Measurements from ENCODE around the gene RPSA.
"Not testable (repeated sequence)": the region's sequence is repeated elsewhere in the genome, so short reads cannot be mapped to it uniquely, and the experiment has no call there.

Gene RPSA

DNA sequence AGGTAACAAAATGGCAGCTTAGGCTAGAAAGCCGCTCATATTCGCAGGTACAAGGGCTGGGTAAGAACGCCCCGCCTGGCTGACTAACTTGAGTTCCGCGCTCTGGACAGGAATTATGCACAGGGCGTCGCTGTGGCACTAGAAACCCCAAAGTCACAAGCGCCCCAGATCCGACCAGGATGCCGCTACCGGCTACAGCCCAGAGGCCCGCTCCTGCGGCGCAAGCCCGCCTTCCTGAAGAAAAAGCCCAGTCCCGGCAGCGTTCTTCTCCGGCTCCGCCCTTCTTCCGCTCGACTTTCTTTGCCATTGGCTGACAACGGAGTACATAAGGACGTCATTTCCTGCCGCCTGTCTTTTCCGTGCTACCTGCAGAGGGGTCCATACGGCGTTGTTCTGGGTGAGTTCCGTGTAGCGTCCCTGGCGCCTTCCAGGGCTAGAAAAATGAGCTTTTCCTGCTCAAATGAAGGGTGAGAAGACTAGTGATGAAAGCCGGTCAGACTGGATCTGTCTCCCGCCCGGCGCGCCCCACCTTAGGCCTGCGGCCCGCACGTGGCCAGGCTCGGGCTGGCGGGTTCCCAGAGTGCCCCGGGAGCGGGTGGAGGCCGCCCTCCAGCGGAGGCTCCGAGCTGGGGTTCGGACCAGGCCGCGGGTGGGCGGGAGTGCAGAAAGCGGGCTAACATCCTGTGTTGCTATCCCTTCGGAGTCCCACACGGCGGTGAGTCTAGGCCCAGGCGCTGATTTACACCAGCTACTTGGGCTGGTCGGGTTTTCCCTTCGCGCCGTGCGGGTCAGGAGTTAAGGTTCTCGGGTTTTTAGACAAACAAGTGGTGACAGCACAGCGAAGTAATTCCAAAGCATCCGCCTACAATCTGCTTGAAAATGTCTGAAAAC, at the start of gene RPSA:
TSS of gene RPSA (plus strand) at position 353 of the 891 bp plus-strand sequence. CDS start 934 bp downstream, outside the sequence.
- no peaks in the 10 kb centered on the region for H3K9me3 ChIP-seq (ENCODE audit: control insufficient read depth, low read depth, low read length)
- H3K27ac ChIP-seq (ENCODE audit: low read length), result peak within 1 kb of the TSS; percentile 95
- H3K36me3 ChIP-seq (ENCODE audit: control insufficient read depth, low read depth, low read length), result peaks cover 46% of the 10 kb centered on the region
- no peaks in the 10 kb centered on the region for H3K27me3 ChIP-seq (ENCODE audit: control insufficient read depth, insufficient read depth, low read length)
- H3K4me1 ChIP-seq (ENCODE audit: control insufficient read depth, low read depth, low read length), result peaks cover 40% of the 10 kb centered on the region
- peak within 1 kb of the TSS; percentile 99 for H3K9ac ChIP-seq (ENCODE audit: low read length)
- peak within 1 kb of the TSS; percentile 99 for H3K4me3 ChIP-seq (ENCODE audit: low read length)

DNA sequence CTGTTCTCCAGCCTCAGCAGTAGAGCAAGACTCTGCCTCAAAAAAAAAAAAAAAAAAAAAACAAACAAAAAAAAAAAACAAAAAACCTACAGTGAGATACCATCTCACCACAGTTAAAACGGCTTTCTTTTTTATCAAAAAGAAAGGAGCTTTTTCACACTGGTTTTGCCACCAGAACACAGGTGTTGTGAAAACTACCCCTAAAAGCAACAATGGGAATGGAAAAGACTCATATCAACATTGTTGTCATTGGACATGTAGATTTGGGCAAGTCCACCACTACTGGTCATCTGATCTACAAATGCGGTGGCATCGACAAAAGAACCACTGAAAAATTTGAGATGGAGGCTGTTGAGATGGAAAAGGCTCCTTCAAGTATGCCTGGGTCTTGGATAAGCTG, 48.2 kb upstream of the RPSA start:
- Histone ChIP-seq H3K9ac (ENCODE audit: low read length) (no peak overlapping the region), H3K36me3 (ENCODE audit: control insufficient read depth, low read depth, low read length) (no peaks in the 10 kb centered on the region), H3K4me1 (ENCODE audit: control insufficient read depth, low read depth, low read length) (no peaks in the 10 kb centered on the region), H3K27ac (ENCODE audit: low read length) (no peak overlapping the region), H3K27me3 (ENCODE audit: control insufficient read depth, insufficient read depth, low read length) (no peaks in the 10 kb centered on the region), H3K9me3 (ENCODE audit: control insufficient read depth, low read depth, low read length) (no peaks in the 10 kb centered on the region), H3K4me3 (ENCODE audit: low read length) (no peak overlapping the region)

DNA sequence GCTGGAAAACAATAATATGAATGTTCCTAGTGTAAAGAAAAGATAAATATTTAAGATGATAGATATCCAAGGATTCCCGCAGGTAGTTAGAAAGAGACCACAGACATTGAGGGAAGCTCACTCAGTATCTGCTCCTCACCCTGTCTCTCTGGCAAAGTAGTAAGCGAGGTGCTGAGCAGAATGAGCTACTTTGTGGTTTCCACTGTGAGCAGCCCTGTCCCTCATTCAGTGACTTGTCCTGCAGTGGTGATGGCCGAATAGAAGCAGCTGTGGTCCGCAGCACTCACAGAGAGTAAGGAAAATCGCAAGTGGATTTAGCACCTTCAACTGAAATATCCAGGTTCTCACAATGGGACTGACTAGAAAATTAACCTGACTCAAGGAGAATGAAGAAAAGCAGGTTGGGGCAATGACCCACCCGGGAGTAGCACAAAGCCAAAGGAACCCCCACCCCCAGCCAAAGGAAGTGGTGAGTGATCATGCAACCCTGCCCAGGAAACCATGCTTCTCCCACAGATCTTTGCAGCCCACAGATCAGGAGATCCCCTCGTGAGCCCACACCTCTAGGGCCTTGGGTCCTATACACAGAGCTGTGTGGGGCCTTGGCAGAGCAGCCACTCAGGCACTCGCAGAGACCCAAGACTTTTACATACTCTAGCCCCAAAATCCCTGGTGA, 45.1 kb upstream of the RPSA start:
- no peaks in the 10 kb centered on the region for H3K36me3 ChIP-seq (ENCODE audit: control insufficient read depth, low read depth, low read length)
- no peaks in the 10 kb centered on the region for H3K9me3 ChIP-seq (ENCODE audit: control insufficient read depth, low read depth, low read length)
- H3K27ac ChIP-seq (ENCODE audit: low read length), result no peak overlapping the region
- H3K4me1 ChIP-seq (ENCODE audit: control insufficient read depth, low read depth, low read length), result no peaks in the 10 kb centered on the region
- H3K4me3 ChIP-seq (ENCODE audit: low read length), result no peak overlapping the region
- H3K9ac ChIP-seq (ENCODE audit: low read length), result no peak overlapping the region
- H3K27me3 ChIP-seq (ENCODE audit: control insufficient read depth, insufficient read depth, low read length), result no peaks in the 10 kb centered on the region

DNA sequence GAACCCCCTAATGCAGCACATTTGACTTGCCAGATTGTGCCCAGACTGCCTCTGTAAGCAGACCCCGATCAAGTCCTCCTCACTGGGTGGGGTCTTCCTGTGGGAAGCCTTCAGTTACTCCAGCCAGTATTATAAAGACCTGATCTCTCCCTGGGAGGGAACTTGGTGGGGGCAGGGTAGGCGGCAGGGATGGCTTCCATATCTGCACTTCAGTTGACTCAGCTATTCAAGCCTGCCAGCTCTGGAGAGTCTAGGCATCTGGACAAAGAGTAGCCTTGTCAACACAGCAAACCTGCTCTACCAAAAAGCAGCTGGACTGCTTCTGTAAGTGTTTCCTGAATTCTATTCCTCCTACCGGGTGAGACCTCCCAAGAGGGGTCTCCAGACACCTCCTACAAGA, 44.3 kb upstream of the RPSA start:
- no peaks in the 10 kb centered on the region for H3K27me3 ChIP-seq (ENCODE audit: control insufficient read depth, insufficient read depth, low read length)
- no peaks in the 10 kb centered on the region for H3K9me3 ChIP-seq (ENCODE audit: control insufficient read depth, low read depth, low read length)
- no peak overlapping the region for H3K27ac ChIP-seq (ENCODE audit: low read length)
- H3K4me3 ChIP-seq (ENCODE audit: low read length), result no peak overlapping the region
- no peaks in the 10 kb centered on the region for H3K36me3 ChIP-seq (ENCODE audit: control insufficient read depth, low read depth, low read length)
- no peak overlapping the region for H3K9ac ChIP-seq (ENCODE audit: low read length)
- no peaks in the 10 kb centered on the region for H3K4me1 ChIP-seq (ENCODE audit: control insufficient read depth, low read depth, low read length)

DNA sequence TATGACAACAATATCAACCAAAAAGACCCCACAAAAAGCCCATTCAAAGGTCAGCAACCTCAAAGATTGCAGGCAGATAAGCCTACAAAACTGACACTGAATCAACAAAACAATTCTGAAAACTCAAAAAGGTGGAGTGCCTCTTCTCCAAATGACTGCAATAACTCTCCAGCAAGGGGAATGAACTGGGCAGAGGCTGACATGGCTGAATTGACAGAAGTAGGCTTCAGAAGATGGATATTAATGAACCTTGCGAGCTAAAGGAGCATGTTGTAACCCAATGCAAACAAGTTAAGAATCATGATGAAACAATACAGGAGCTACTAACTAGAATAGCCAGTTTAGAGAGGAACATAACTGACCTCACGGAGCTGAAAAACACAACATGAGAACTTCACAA, 43.7 kb upstream of the RPSA start:
- no peaks in the 10 kb centered on the region for H3K4me1 ChIP-seq (ENCODE audit: control insufficient read depth, low read depth, low read length)
- no peak overlapping the region for H3K4me3 ChIP-seq (ENCODE audit: low read length)
- no peak overlapping the region for H3K9ac ChIP-seq (ENCODE audit: low read length)
- H3K9me3 ChIP-seq (ENCODE audit: control insufficient read depth, low read depth, low read length), result no peaks in the 10 kb centered on the region
- H3K36me3 ChIP-seq (ENCODE audit: control insufficient read depth, low read depth, low read length), result no peaks in the 10 kb centered on the region
- H3K27me3 ChIP-seq (ENCODE audit: control insufficient read depth, insufficient read depth, low read length), result no peaks in the 10 kb centered on the region
- H3K27ac ChIP-seq (ENCODE audit: low read length), result no peak overlapping the region

DNA sequence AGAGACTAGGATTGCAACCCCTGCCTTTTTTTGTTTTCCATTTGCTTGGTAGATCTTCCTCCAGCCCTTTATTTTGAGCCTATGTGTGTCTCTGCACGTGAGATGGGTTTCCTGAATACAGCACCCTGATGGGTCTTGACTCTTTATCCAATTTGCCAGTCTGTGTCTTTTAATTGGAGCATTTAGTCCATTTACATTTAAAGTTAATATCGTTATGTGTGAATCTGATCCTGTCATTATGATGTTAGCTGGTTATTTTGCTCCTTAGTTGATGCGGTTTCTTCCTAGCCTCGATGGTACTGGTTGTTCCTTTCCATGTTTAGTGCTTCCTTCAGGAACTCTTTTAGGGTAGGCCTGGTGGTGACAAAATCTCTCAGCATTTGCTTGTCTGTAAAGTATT, 36.1 kb upstream of the RPSA start:
- H3K4me3 ChIP-seq (ENCODE audit: low read length); H3K9me3 ChIP-seq (ENCODE audit: control insufficient read depth, low read depth, low read length); H3K36me3 ChIP-seq (ENCODE audit: control insufficient read depth, low read depth, low read length); H3K4me1 ChIP-seq (ENCODE audit: control insufficient read depth, low read depth, low read length); H3K27me3 ChIP-seq (ENCODE audit: control insufficient read depth, insufficient read depth, low read length); H3K27ac ChIP-seq (ENCODE audit: low read length); H3K9ac ChIP-seq (ENCODE audit: low read length): not testable (repeated sequence)

DNA sequence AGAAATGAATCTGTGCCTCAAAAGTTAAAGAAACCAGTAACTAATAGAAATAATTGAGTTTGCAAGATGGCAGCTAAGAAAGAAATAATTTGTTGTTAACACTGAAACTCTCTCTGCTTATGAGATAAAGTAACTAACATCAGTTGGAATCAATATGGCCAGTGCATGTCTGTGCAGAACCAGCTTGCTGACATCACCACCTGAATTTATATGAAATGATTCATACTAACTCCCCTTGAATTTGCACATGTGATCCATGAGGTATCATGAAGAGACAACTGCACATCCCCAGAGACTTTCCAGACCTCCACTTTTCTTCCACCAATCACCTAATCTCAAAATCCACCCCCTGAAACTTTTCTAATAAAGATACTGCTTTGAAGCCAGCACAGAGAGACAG, 33.7 kb upstream of the RPSA start:
- Histone ChIP-seq H3K9ac (ENCODE audit: low read length) (no peak overlapping the region), H3K9me3 (ENCODE audit: control insufficient read depth, low read depth, low read length) (no peaks in the 10 kb centered on the region), H3K27me3 (ENCODE audit: control insufficient read depth, insufficient read depth, low read length) (no peaks in the 10 kb centered on the region), H3K4me1 (ENCODE audit: control insufficient read depth, low read depth, low read length) (peaks cover 11% of the 10 kb centered on the region), H3K36me3 (ENCODE audit: control insufficient read depth, low read depth, low read length) (no peaks in the 10 kb centered on the region), H3K27ac (ENCODE audit: low read length) (no peak overlapping the region), H3K4me3 (ENCODE audit: low read length) (no peak overlapping the region)

DNA sequence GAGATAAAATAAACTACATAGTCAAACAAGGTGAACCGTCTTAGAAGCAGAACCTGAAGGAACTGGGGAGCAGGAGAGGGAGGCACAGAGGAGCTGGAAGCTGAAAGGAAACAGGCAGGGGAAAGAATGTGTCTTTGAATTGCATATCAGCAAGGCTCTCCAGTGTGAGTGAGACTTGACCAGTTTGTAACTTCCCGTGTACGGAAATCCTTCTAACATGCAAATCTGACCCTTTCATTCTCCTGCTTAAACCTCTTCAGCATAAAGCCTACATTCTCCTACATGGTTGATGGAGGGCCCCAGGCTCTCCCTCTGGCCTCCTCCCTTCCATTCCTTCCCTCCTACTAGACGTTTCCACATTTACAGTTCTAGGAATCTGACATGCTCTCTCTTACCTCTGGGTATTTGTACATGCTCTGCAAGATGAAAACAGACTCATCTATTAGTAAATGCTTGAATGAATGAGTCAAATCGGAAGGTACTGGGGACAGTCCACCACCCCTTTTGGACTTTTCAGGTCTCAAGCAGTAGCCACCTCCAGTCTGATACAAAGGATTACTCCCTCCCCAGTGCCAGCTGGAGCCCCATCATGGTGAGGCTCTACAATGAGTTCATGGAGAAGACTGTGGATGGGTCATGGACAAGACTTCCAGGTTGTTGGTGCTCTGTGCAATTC, 29.4 kb upstream of the RPSA start:
- Histone ChIP-seq H3K4me3 (ENCODE audit: low read length) (no peak overlapping the region), H3K27ac (ENCODE audit: low read length) (no peak overlapping the region), H3K27me3 (ENCODE audit: control insufficient read depth, insufficient read depth, low read length) (no peaks in the 10 kb centered on the region), H3K9me3 (ENCODE audit: control insufficient read depth, low read depth, low read length) (no peaks in the 10 kb centered on the region), H3K36me3 (ENCODE audit: control insufficient read depth, low read depth, low read length) (no peaks in the 10 kb centered on the region), H3K4me1 (ENCODE audit: control insufficient read depth, low read depth, low read length) (peaks cover 13% of the 10 kb centered on the region), H3K9ac (ENCODE audit: low read length) (no peak overlapping the region)

DNA sequence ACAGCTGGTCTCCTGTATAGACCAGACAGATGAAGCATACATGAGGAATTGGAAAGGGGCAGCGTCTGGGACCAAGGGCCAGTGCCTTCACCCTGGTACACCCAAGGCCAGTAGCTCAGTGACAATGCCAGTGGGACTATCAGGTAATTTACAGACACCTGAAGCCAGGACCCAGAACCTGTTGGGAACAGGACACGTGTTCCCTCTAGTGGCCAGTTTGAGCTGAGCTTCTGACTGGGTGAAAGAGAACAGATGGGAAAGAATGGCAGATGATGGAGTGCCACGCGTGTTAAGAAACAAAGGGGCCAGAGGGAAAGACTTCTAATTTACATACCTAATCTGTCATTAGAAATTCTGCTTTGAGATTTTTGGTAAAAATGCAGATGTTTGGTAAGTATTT, 28.4 kb upstream of the RPSA start:
- no peaks in the 10 kb centered on the region for H3K27me3 ChIP-seq (ENCODE audit: control insufficient read depth, insufficient read depth, low read length)
- H3K9me3 ChIP-seq (ENCODE audit: control insufficient read depth, low read depth, low read length), result no peaks in the 10 kb centered on the region
- H3K9ac ChIP-seq (ENCODE audit: low read length), result no peak overlapping the region
- no peak overlapping the region for H3K27ac ChIP-seq (ENCODE audit: low read length)
- peaks cover 13% of the 10 kb centered on the region for H3K4me1 ChIP-seq (ENCODE audit: control insufficient read depth, low read depth, low read length)
- no peaks in the 10 kb centered on the region for H3K36me3 ChIP-seq (ENCODE audit: control insufficient read depth, low read depth, low read length)
- H3K4me3 ChIP-seq (ENCODE audit: low read length), result no peak overlapping the region

DNA sequence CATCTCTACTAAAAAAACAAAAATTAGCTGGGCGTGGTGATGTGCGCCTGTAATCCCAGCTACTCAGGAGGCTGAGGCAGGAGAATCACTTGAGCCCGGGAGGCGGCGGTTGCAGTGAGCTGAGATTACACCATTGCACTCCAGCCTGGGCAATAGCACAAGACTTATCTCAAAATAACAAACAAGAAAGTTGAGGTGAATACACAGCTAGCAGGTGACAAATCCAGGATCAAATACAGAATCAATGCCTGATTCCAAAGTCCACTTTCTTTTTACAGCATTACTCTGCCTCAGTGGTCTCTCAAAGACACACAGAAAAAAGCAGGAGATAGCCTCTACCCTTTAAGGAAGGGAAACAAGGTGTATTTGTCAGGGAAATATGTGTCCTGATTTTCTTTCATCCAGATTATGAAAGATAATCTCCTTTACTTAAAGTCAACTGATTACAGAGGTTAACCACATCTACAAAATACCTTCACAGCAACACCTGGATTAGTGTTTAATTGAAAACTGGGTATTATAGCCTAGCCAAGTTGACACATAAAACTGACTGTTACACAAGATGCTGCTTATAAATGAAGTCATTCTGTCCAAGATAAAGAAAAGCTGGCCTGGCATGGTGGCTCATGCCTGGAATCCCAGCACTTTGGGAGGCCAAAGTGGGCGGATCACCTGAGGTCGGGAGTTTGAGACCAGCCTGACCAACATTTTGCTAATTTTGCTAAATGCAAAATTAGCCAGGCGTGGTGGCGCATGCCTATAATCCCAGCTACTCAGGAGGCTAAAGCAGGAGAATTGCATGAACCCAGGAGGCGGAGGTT, 27.4 kb upstream of the RPSA start:
- Histone ChIP-seq H3K27me3 (ENCODE audit: control insufficient read depth, insufficient read depth, low read length) (no peaks in the 10 kb centered on the region), H3K4me1 (ENCODE audit: control insufficient read depth, low read depth, low read length) (peaks cover 13% of the 10 kb centered on the region), H3K4me3 (ENCODE audit: low read length) (no peak overlapping the region), H3K9ac (ENCODE audit: low read length) (no peak overlapping the region), H3K27ac (ENCODE audit: low read length) (no peak overlapping the region), H3K9me3 (ENCODE audit: control insufficient read depth, low read depth, low read length) (no peaks in the 10 kb centered on the region), H3K36me3 (ENCODE audit: control insufficient read depth, low read depth, low read length) (no peaks in the 10 kb centered on the region)

DNA sequence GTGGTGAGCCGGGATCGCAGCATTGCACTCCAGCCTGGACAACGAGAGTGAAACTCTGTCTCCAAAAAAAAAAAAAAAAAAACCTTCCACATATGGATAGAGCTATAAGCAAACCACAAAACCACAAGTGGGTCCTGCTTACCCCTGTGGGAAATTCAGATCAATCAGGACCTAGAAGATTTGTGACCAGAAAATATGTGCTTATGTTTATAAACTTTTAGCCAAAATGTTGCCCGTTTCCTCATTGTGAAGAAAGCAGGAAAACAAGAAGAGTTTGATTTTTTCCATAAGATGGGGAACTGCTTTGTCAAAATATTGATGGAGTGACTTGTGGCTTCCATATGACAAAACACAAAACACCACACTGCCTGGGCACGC, 26.8 kb upstream of the RPSA start:
- Histone ChIP-seq H3K9me3 (ENCODE audit: control insufficient read depth, low read depth, low read length) (no peaks in the 10 kb centered on the region), H3K9ac (ENCODE audit: low read length) (no peak overlapping the region), H3K36me3 (ENCODE audit: control insufficient read depth, low read depth, low read length) (no peaks in the 10 kb centered on the region), H3K27me3 (ENCODE audit: control insufficient read depth, insufficient read depth, low read length) (no peaks in the 10 kb centered on the region), H3K4me3 (ENCODE audit: low read length) (no peak overlapping the region), H3K27ac (ENCODE audit: low read length) (no peak overlapping the region), H3K4me1 (ENCODE audit: control insufficient read depth, low read depth, low read length) (peaks cover 14% of the 10 kb centered on the region)

Data from iPS-18a (cell line).